Tibial nerve (tissue), 4 donors: Measurements from ENCODE around the gene FARP1. TPM values are rescaled to one million over a fixed set of nuclear protein-coding genes. Genes with fewer than 3 reads are reported as not detected.

Experiments used
- DNase-seq, 2 donors: peaks; one replicate each; pipeline ENCODE4 v3.0.0-alpha.2; 2019; ENCODE audit warnings: low spot score in 2 of 2
- H3K27ac ChIP-seq, 4 donors: fragments of 200-600 bp; sonication (generic) in 3 of 4; one replicate each; pipeline ENCODE4 v1.5.1; 2017 to 2019; ENCODE audit warnings: mild to moderate bottlenecking in 1 of 4
- H3K27me3 ChIP-seq, 2 donors: fragments of 200-600 bp; sonication (generic) in 1 of 2; one replicate each; pipeline versions ENCODE4 v1.5.1 to v1.6.0; 2017 to 2019
- H3K36me3 ChIP-seq, 3 donors: fragments of 200-600 bp; sonication (generic); one replicate each; pipeline ENCODE4 v1.5.1; 2018 to 2019
- H3K4me1 ChIP-seq, 4 donors: fragments of 200-600 bp; sonication (generic) in 3 of 4; one replicate each; pipeline ENCODE4 v1.5.1; 2017 to 2019
- H3K4me3 ChIP-seq, 4 donors: fragments of 200-600 bp; sonication (generic) in 3 of 4; one replicate each; pipeline ENCODE4 v1.5.1; 2017 to 2019; ENCODE audit warnings: mild to moderate bottlenecking in 1 of 4, moderate library complexity in 1 of 4
- H3K9me3 ChIP-seq, 4 donors: fragments of 200-600 bp; sonication (generic) in 3 of 4; one replicate each; pipeline ENCODE4 v1.5.1; 2017 to 2019
- CTCF ChIP-seq, 5 experiments: fragments of 200-600 bp in 3 of 5; fragments of 450-650 bp in 2 of 5; sonication (generic) in 3 of 5; IDR thresholded peaks; one replicate each; pipeline ENCODE4 v1.5.1; 2016 to 2019; ENCODE audit warnings: antibody characterized with exemption in 5 of 5, mild to moderate bottlenecking in 3 of 5, moderate library complexity in 2 of 5
- EP300 ChIP-seq, 2 donors: sonication (generic); formaldehyde crosslinking; IDR thresholded peaks; one replicate each; pipeline ENCODE4 v1.6.1; 2017; ENCODE audit warnings: antibody characterized with exemption in 2 of 2, mild to moderate bottlenecking in 1 of 2
- POLR2A ChIP-seq, 2 donors: fragments of 450-650 bp; IDR thresholded peaks; one replicate each; pipeline ENCODE4 v1.6.1; 2017; ENCODE audit warnings: antibody characterized with exemption in 2 of 2, mild to moderate bottlenecking in 2 of 2, moderate library complexity in 2 of 2
- WGBS, 2 donors: methylation state at CpG; one replicate each; pipeline ENCODE4 v1.1.5; 2018; 5-methylcytosine and 5-hydroxymethylcytosine counted together
- total RNA-seq, 4 donors: library from RNA; depleted of rRNA; stranded (reverse); fragments of >200 nt; gene quantifications; one replicate each; pipeline ENCODE4 v1.1.0, GENCODE V29; 2016

The FARP1 gene
- total RNA-seq, 4 donors from 2014 or later: 21.4 to 28.5 (median 24.9) TPM

- no peak overlapping the region for H3K27ac ChIP-seq
- no peaks in the 10 kb centered on the region for H3K4me1 ChIP-seq
- H3K36me3 ChIP-seq: no peaks in the 10 kb centered on the region
- WGBS, 2 donors: 94 to 97% methylated on average over 2 of the region's 2 CpGs
- H3K9me3 ChIP-seq: peaks cover 0 to 32% (median 3%) of the 10 kb centered on the region in 4 donors
- no peak for DNase-seq
- H3K4me3 ChIP-seq: no peak overlapping the region
- TF ChIP-seq CTCF (IDR thresholded peaks at IDR 0.05): no peak
- no peak for TF ChIP-seq EP300 (IDR thresholded peaks at IDR 0.05)
- no peak for TF ChIP-seq POLR2A (IDR thresholded peaks at IDR 0.05)
- H3K27me3 ChIP-seq: no peaks in the 10 kb centered on the region
Observed at GRCh38 chr13:98204546-98204945, 61.7 kb downstream of the FARP1 start.

GRCh38 chr13:98206946-98207345, 64.1 kb downstream of the FARP1 start:
- H3K9me3 ChIP-seq: peaks cover 0 to 32% (median 3%) of the 10 kb centered on the region in 4 donors
- H3K27ac ChIP-seq: no peak overlapping the region
- H3K4me3 ChIP-seq: no peak overlapping the region
- DNase-seq: no peak
- 43 to 59% methylated on average over 4 of the region's 4 CpGs for WGBS, 2 donors
- TF ChIP-seq POLR2A (IDR thresholded peaks at IDR 0.05) (no peak), CTCF (IDR thresholded peaks at IDR 0.05) (no peak), EP300 (IDR thresholded peaks at IDR 0.05) (no peak)
- H3K27me3 ChIP-seq: no peaks in the 10 kb centered on the region
- no peaks in the 10 kb centered on the region for H3K36me3 ChIP-seq
- no peaks in the 10 kb centered on the region for H3K4me1 ChIP-seq

- no peak overlapping the region for H3K4me3 ChIP-seq
- no peaks in the 10 kb centered on the region for H3K27me3 ChIP-seq
- DNase-seq: no peak
- WGBS, 2 donors: 44 to 66% methylated on average over 4 of the region's 4 CpGs
- no peak for TF ChIP-seq CTCF (IDR thresholded peaks at IDR 0.05)
- TF ChIP-seq POLR2A (IDR thresholded peaks at IDR 0.05): no peak
- no peak for TF ChIP-seq EP300 (IDR thresholded peaks at IDR 0.05)
- no peak overlapping the region for H3K27ac ChIP-seq
- H3K4me1 ChIP-seq: no peaks in the 10 kb centered on the region
- no peaks in the 10 kb centered on the region for H3K36me3 ChIP-seq
- H3K9me3 ChIP-seq: peaks cover 0 to 32% (median 3%) of the 10 kb centered on the region in 4 donors
Observed at GRCh38 chr13:98207416-98207815, 64.5 kb downstream of the FARP1 start.

GRCh38 chr13:98208606-98209005, 65.7 kb downstream of the FARP1 start:
- Histone ChIP-seq H3K4me1 (no peaks in the 10 kb centered on the region), H3K36me3 (peaks cover 0 to 5% (median 0%) of the 10 kb centered on the region in 3 donors), H3K4me3 (no peak overlapping the region), H3K27ac (no peak overlapping the region), H3K27me3 (no peaks in the 10 kb centered on the region), H3K9me3 (peaks cover 0 to 28% (median 3%) of the 10 kb centered on the region in 4 donors)
- TF ChIP-seq EP300 (IDR thresholded peaks at IDR 0.05) (no peak), POLR2A (IDR thresholded peaks at IDR 0.05) (no peak), CTCF (IDR thresholded peaks at IDR 0.05) (no peak)
- DNase-seq: no peak
- 77 to 78% methylated on average over 5 of the region's 5 CpGs for WGBS, 2 donors

- no peak overlapping the region for H3K4me3 ChIP-seq
- H3K4me1 ChIP-seq: peaks cover 0 to 9% (median 0%) of the 10 kb centered on the region in 4 donors
- H3K9me3 ChIP-seq: no peaks in the 10 kb centered on the region
- DNase-seq: no peak
- H3K27me3 ChIP-seq: no peaks in the 10 kb centered on the region
- peaks cover 0 to 15% (median 0%) of the 10 kb centered on the region in 3 donors for H3K36me3 ChIP-seq
- WGBS, 2 donors: 87 to 88% methylated on average over 5 of the region's 5 CpGs
- no peak overlapping the region for H3K27ac ChIP-seq
- TF ChIP-seq POLR2A (IDR thresholded peaks at IDR 0.05): no peak
- no peak for TF ChIP-seq CTCF (IDR thresholded peaks at IDR 0.05)
- TF ChIP-seq EP300 (IDR thresholded peaks at IDR 0.05): no peak
Observed at GRCh38 chr13:98212763-98213162, 69.9 kb downstream of the FARP1 start.
